Muscle of arm (tissue), 14 donors: ENCODE results near the gene DNAI1. TPM values are rescaled to one million over a fixed set of nuclear protein-coding genes. Genes with fewer than 3 reads are reported as not detected.
"Not testable (repeated sequence)": the region's sequence is repeated elsewhere in the genome, so short reads cannot be mapped to it uniquely, and the experiment has no call there.

ENCODE experiments used
- DNase-seq: peaks from one replicate; pipeline ENCODE4 v3.0.0-alpha.2; 2013
- long read RNA-seq, 11 donors: transcript quantifications; one replicate each; lab custom pipeline, GENCODE V29; 2026
- polyA plus RNA-seq, 12 donors: library from polyadenylated mRNA; unstranded; fragments of 120-200 nt; gene quantifications; one replicate each; pipeline ENCODE4 v1.2.1, GENCODE V29; 2013; ENCODE audit not compliant: insufficient read length in 12 of 12

Gene DNAI1
- polyA plus RNA-seq, result under 1 TPM in 2 of 12 donors, not detected in 10; 0.25 to 0.28 TPM
- long read RNA-seq, donor 1, partial matches to known transcripts, result 143 of 143 reads
- long read RNA-seq, donor 1, other reads (novel, unspliced or antisense), result 0 of 143 reads
- long read RNA-seq, donor 2, result 0 reads
- long read RNA-seq, donor 3, result 0 reads
- long read RNA-seq, donor 4, result 0 reads
- long read RNA-seq, donor 5, result 0 reads
- long read RNA-seq, donor 6, result 0 reads
- long read RNA-seq, donor 7, result 0 reads
- long read RNA-seq, donor 8, result 0 reads
- long read RNA-seq, donor 9, result 0 reads
- long read RNA-seq, donor 10, result 0 reads
- long read RNA-seq, donor 11, result 0 reads

GRCh38 chr9:34458013-34458958 lies at the start of gene DNAI1, which contains the start of gene FAM219A:
Gene DNAI1, plus strand, starts transcription at chr9:34458805. Its CDS starts 201 bp downstream, at chr9:34459006.
Gene FAM219A, minus strand, starts transcription at chr9:34458570. Its CDS starts 307 bp downstream, at chr9:34458263.
- DNase-seq, result peak; percentile 98

- DNase-seq, result no peak
Observed at GRCh38 chr9:34409154-34409553, 49.5 kb upstream of the DNAI1 start.

- DNase-seq, result no peak
Observed at GRCh38 chr9:34412336-34412735, 46.3 kb upstream of the DNAI1 start.

GRCh38 chr9:34413231-34413852 lies 45.3 kb upstream of the DNAI1 start:
- DNase-seq, result peak; percentile 71

- DNase-seq, result no peak
Observed at GRCh38 chr9:34417734-34418133, 40.9 kb upstream of the DNAI1 start.

GRCh38 chr9:34419716-34420504 lies 38.7 kb upstream of the DNAI1 start:
- no peak for DNase-seq

GRCh38 chr9:34426347-34427074 lies 32.1 kb upstream of the DNAI1 start:
- no peak for DNase-seq

- DNase-seq, result no peak
Observed at GRCh38 chr9:34428325-34428958, 30.2 kb upstream of the DNAI1 start.

- DNase-seq, result peak; percentile 78
Observed at GRCh38 chr9:34430843-34431437, 27.7 kb upstream of the DNAI1 start.

- peak; percentile 15 for DNase-seq
Observed at GRCh38 chr9:34431667-34432066, 26.9 kb upstream of the DNAI1 start.

- DNase-seq, result peak; percentile 63
Observed at GRCh38 chr9:34437006-34437925, 21.3 kb upstream of the DNAI1 start.

GRCh38 chr9:34437926-34438307 lies 20.7 kb upstream of the DNAI1 start:
- not testable (repeated sequence) for DNase-seq

- not testable (repeated sequence) for DNase-seq
Observed at GRCh38 chr9:34438465-34438864, 20.1 kb upstream of the DNAI1 start.

GRCh38 chr9:34440017-34440416 lies 18.6 kb upstream of the DNAI1 start:
- no peak for DNase-seq

GRCh38 chr9:34442770-34443169 lies 15.8 kb upstream of the DNAI1 start:
- DNase-seq, result no peak

- no peak for DNase-seq
Observed at GRCh38 chr9:34443533-34443932, 15.1 kb upstream of the DNAI1 start.

GRCh38 chr9:34443976-34444375 lies 14.6 kb upstream of the DNAI1 start:
- DNase-seq, result no peak

- no peak for DNase-seq
Observed at GRCh38 chr9:34446468-34446891, 12.1 kb upstream of the DNAI1 start.

GRCh38 chr9:34446951-34447350 lies 11.7 kb upstream of the DNAI1 start:
- DNase-seq, result no peak
